GM23248 (cell line): ENCODE data around the gene ARHGEF25. TPM values are rescaled to one million over a fixed set of nuclear protein-coding genes. Genes with fewer than 3 reads are reported as not detected.

Experiments used
- DNase-seq: peaks from one replicate; pipeline ENCODE4 v3.0.0-alpha.2; 2015
- H2AFZ ChIP-seq: fragments of 200-600 bp; sonication (generic); 2 replicates; pipeline ENCODE4 v1.6.1; 2016; ENCODE audit warnings: antibody characterized with exemption
- H3F3A ChIP-seq: fragments of 200-600 bp; sonication (generic); 2 replicates; pipeline ENCODE4 v1.6.1; 2016; ENCODE audit warnings: mild to moderate bottlenecking, antibody characterized with exemption, mixed run types; ENCODE audit not compliant: insufficient read depth
- H3K27ac ChIP-seq: fragments of 200-600 bp; sonication (generic); 2 replicates; pipeline ENCODE4 v1.5.1; 2016; ENCODE audit warnings: mild to moderate bottlenecking
- H3K27me3 ChIP-seq: fragments of 200-600 bp; sonication (generic); replicated peaks from 2 replicates; pipeline ENCODE4 v1.6.1; 2016; ENCODE audit warnings: mild to moderate bottlenecking; ENCODE audit not compliant: insufficient read depth
- H3K36me3 ChIP-seq: fragments of 200-600 bp; sonication (generic); 2 replicates; pipeline ENCODE4 v1.6.1; 2016; ENCODE audit warnings: low read depth, mild to moderate bottlenecking
- H3K4me1 ChIP-seq: fragments of 200-600 bp; sonication (generic); 2 replicates; pipeline ENCODE4 v1.6.1; 2016; ENCODE audit warnings: mild to moderate bottlenecking; ENCODE audit not compliant: insufficient read depth
- H3K4me2 ChIP-seq: fragments of 200-600 bp; sonication (generic); one replicate; pipeline ENCODE4 v1.6.1; 2016; ENCODE audit warnings: mild to moderate bottlenecking; ENCODE audit not compliant: unreplicated experiment
- H3K4me3 ChIP-seq: fragments of 200-600 bp; sonication (generic); 2 replicates; pipeline ENCODE4 v1.5.1; 2016; ENCODE audit warnings: mild to moderate bottlenecking
- H3K79me2 ChIP-seq: fragments of 200-600 bp; sonication (generic); 2 replicates; pipeline ENCODE4 v1.6.1; 2016; ENCODE audit warnings: mild to moderate bottlenecking; ENCODE audit not compliant: insufficient read depth
- H3K9ac ChIP-seq: fragments of 200-600 bp; sonication (generic); 2 replicates; pipeline ENCODE4 v1.6.1; 2016; ENCODE audit warnings: mild to moderate bottlenecking
- H3K9me2 ChIP-seq: fragments of 200-600 bp; sonication (generic); 2 replicates; pipeline ENCODE4 v1.6.1; 2016; ENCODE audit warnings: mixed run types, mild to moderate bottlenecking, moderate library complexity; ENCODE audit not compliant: insufficient read depth
- H3K9me3 ChIP-seq: fragments of 200-600 bp; sonication (generic); one replicate; pipeline ENCODE4 v1.6.1; 2017; ENCODE audit warnings: low read depth
- H4K20me1 ChIP-seq: fragments of 200-600 bp; sonication (generic); 2 replicates; pipeline ENCODE4 v1.6.0; 2016; ENCODE audit not compliant: insufficient read depth
- EZH2 ChIP-seq: fragments of 200-600 bp; sonication (generic); IDR thresholded peaks from 2 replicates; pipeline ENCODE4 v1.6.1; 2018; ENCODE audit warnings: antibody characterized with exemption, mild to moderate bottlenecking; ENCODE audit not compliant: insufficient read depth, poor library complexity, severe bottlenecking
- EZH2phosphoT487 ChIP-seq: fragments of 200-600 bp; sonication (generic); IDR thresholded peaks from 2 replicates; pipeline ENCODE4 v1.6.1; 2018; ENCODE audit warnings: antibody characterized with exemption, moderate library complexity, mild to moderate bottlenecking, low read depth; ENCODE audit not compliant: insufficient read depth
- WGBS, 2 experiments: methylation state at CpG; one replicate each; pipeline ENCODE4 v1.1.6; 2015 to 2017; ENCODE audit warnings: low lambda C conversion rate in 2 of 2, low coverage in 1 of 2; ENCODE audit errors: missing lambda C conversion rate in 2 of 2; 5-methylcytosine and 5-hydroxymethylcytosine counted together
- in situ Hi-C: fragments of 300-500 bp; cut with MboI; formaldehyde crosslinking; loops from 2 replicates; pipeline ENCODE4 v1.15.0; 2020
- polyA plus RNA-seq: library from polyadenylated mRNA; unstranded; fragments of >200 nt; fragmentation: Nextera tagmentation; extraction: Ambion mirVana; gene quantifications from 2 replicates; pipeline ENCODE4 v1.2.1, GENCODE V29; 2016
- total RNA-seq: library from RNA; depleted of rRNA; stranded (reverse); fragments of >200 nt; shearing (Covaris generic); gene quantifications from 2 replicates; pipeline ENCODE4 v1.2.3, GENCODE V29; 2014

The ARHGEF25 gene
- total and polyA plus RNA-seq, 2 experiments from 2014 or later, result 0.60 to 24.2 TPM

- H4K20me1 ChIP-seq, result no peaks in the 10 kb centered on the region
- H3K9me2 ChIP-seq, result no peaks in the 10 kb centered on the region
- in situ Hi-C loops, result no loop called here
- DNase-seq, result no peak
- H3K27me3 ChIP-seq, result peaks cover 14% of the 10 kb centered on the region
- H3K4me1 ChIP-seq, result peaks cover 3% of the 10 kb centered on the region; the same call in 1 of the 2 replicates
- 78 to 81% methylated on average over 9 of the region's 9 CpGs for WGBS, 2 experiments
- H2AFZ ChIP-seq, result no peak overlapping the region
- H3K9me3 ChIP-seq, result no peaks in the 10 kb centered on the region
- no peak overlapping the region for H3K9ac ChIP-seq
- H3K4me3 ChIP-seq, result no peak overlapping the region
- no peak for TF ChIP-seq EZH2
- no peak for TF ChIP-seq EZH2phosphoT487
- no peaks in the 10 kb centered on the region for H3K36me3 ChIP-seq
- H3F3A ChIP-seq, result peaks cover 6% of the 10 kb centered on the region; the same call in 1 of the 2 replicates
- no peak overlapping the region for H3K4me2 ChIP-seq
- H3K27ac ChIP-seq, result no peak overlapping the region
- no peaks in the 10 kb centered on the region for H3K79me2 ChIP-seq
Measured at GRCh38 chr12:57622293-57623245, 11.3 kb downstream of the ARHGEF25 start.

GRCh38 chr12:57623385-57623784 is 12.2 kb downstream of the ARHGEF25 start:
- H3K79me2 ChIP-seq, result no peaks in the 10 kb centered on the region
- H3K36me3 ChIP-seq, result no peaks in the 10 kb centered on the region
- H3K4me2 ChIP-seq, result no peak overlapping the region
- no peaks in the 10 kb centered on the region for H3K9me2 ChIP-seq
- no peak for DNase-seq
- peaks cover 5% of the 10 kb centered on the region; the same call in 1 of the 2 replicates for H3F3A ChIP-seq
- H3K27ac ChIP-seq, result no peak overlapping the region
- H2AFZ ChIP-seq, result no peak overlapping the region
- WGBS, 2 experiments, result 72% methylated on average over 2 of the region's 2 CpGs
- no peak overlapping the region for H3K4me3 ChIP-seq
- in situ Hi-C loops, result no loop called here
- H3K4me1 ChIP-seq, result peaks cover 3% of the 10 kb centered on the region; the same call in 1 of the 2 replicates
- no peak overlapping the region for H3K9ac ChIP-seq
- H3K27me3 ChIP-seq, result peaks cover 14% of the 10 kb centered on the region
- no peak for TF ChIP-seq EZH2
- no peak for TF ChIP-seq EZH2phosphoT487
- no peaks in the 10 kb centered on the region for H4K20me1 ChIP-seq
- no peaks in the 10 kb centered on the region for H3K9me3 ChIP-seq

- Histone ChIP-seq H3K27me3 (peaks cover 14% of the 10 kb centered on the region), H4K20me1 (no peaks in the 10 kb centered on the region), H2AFZ (no peak overlapping the region), H3K79me2 (no peaks in the 10 kb centered on the region), H3K4me1 (peaks cover 3% of the 10 kb centered on the region; the same call in 1 of the 2 replicates), H3K4me2 (no peak overlapping the region), H3K36me3 (no peaks in the 10 kb centered on the region), H3K9ac (no peak overlapping the region), H3K27ac (no peak overlapping the region), H3K9me2 (no peaks in the 10 kb centered on the region), H3K4me3 (no peak overlapping the region), H3F3A (no peaks in the 10 kb centered on the region), H3K9me3 (no peaks in the 10 kb centered on the region)
- in situ Hi-C loops, result no loop called here
- no peak for DNase-seq
- TF ChIP-seq EZH2 (no peak), EZH2phosphoT487 (no peak)
- 60 to 70% methylated on average over 5 of the region's 5 CpGs for WGBS, 2 experiments
Measured at GRCh38 chr12:57623811-57624390, 12.7 kb downstream of the ARHGEF25 start.

- TF ChIP-seq EZH2phosphoT487 (no peak), EZH2 (no peak)
- H3K9me3 ChIP-seq, result no peaks in the 10 kb centered on the region
- H3K4me2 ChIP-seq, result no peak overlapping the region
- no peak overlapping the region for H3K4me3 ChIP-seq
- no peak overlapping the region for H3K9ac ChIP-seq
- WGBS, 2 experiments, result 75 to 79% methylated on average over 8 of the region's 8 CpGs
- no peaks in the 10 kb centered on the region for H3K36me3 ChIP-seq
- H4K20me1 ChIP-seq, result no peaks in the 10 kb centered on the region
- in situ Hi-C loops, result no loop called here
- H3K4me1 ChIP-seq, result peaks cover 3% of the 10 kb centered on the region; the same call in 1 of the 2 replicates
- no peaks in the 10 kb centered on the region for H3F3A ChIP-seq
- no peak overlapping the region for H2AFZ ChIP-seq
- no peak overlapping the region for H3K27ac ChIP-seq
- H3K27me3 ChIP-seq, result peaks cover 14% of the 10 kb centered on the region
- H3K9me2 ChIP-seq, result no peaks in the 10 kb centered on the region
- DNase-seq, result no peak
- H3K79me2 ChIP-seq, result no peaks in the 10 kb centered on the region
Measured at GRCh38 chr12:57624441-57625220, 13.4 kb downstream of the ARHGEF25 start.
